NCI-H146 treated with DMSO at 0.1 percent for 48 hours (cell line): ENCODE results near the gene BATF3.

Experiments used
- DNase-seq: peaks from one replicate; lab custom pipeline; 2025; ENCODE audit not compliant: unreplicated experiment; lab: John Stamatoyannopoulos, UW

Gene BATF3

GRCh38 chr1:212710566-212710965 is 10.9 kb upstream of the BATF3 start:
- no peak for DNase-seq

GRCh38 chr1:212703991-212704564 is 4.4 kb upstream of the BATF3 start:
- DNase-seq: no peak

GRCh38 chr1:212702672-212703071 is 3.0 kb upstream of the BATF3 start:
- DNase-seq: no peak

DNA sequence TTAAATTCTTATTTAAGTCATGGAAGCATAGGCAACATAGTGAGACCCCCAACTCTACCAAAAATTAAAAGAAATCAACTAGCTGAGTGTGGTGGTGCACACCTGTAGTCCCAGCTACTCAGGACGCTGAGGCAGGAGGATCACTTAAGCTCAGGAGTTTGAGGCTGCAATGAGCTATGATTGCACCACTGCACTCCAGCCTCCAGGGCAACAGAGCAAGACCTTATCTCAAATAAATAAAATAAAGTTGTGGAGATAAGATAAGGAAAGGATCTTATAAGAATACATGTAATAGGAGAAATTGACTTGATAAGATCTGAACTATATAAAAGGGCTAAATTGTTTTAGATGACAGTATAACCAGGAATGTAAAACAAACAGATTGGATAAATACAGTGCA is 2.3 kb upstream of the BATF3 start:
- no peak for DNase-seq

GRCh38 chr1:212700892-212701819 is 1.5 kb upstream of the BATF3 start:
- DNase-seq: peak; percentile 36

DNA sequence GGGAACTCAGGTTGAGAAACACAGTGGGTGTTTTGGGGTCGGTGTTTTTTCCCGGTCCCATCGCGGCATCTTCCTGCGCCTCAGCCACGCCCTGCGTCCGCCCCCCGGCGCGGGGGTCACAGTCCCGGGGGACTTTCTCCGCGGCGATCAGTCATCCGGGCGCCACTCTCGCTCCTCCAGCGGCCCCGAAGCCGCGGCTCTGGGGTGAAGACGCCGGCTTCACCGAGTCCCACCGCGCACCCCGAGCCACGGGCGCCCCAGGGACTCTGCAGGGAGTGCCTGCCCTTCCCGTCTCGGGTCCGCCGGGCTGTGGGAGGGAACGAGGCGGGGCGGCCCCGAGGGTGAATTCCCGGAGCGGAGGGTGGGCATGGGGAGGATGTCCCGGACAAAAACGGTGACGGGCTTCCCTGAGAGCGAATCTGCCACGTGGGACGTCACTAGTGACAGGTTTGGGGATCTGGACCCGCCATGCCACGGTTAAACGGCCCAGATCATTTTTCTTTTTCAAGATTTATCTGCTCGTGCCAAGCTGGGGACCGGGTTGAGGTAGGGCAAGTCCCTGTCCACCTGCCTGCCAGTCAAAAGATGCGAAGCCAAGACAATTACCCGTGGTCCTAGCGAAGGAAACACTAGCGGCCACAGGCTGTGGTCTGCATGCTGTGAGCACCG is 717 bp upstream of the BATF3 start:
- DNase-seq: no peak

DNA sequence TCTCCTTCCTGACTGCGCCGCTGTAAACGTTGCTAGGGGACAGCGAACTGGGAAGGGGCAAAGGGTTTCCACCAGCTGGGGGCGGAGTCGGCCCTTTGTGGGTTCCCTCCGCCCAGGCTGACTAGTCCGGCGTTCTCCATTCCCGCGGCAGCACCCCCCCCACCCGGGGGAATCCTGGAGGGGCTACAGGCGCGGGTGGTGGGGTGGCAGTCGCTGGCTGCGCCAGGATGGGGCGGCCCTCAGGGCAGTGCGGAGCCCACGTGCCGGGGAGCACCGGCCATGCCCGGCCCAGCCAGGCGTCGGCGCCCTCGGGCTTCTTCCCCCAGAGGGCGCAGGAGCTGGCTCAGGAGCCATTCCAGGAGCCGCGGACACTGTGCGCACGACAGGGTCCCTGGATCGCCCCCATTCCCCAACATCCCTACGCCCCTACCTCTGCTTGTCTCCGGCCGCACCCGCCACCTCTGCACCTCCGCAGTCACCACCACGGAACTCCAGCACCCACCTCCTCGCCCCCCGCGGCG is 476 bp downstream of the BATF3 start:
- DNase-seq: peak; percentile 45

- DNase-seq: no peak
Measured at GRCh38 chr1:212698467-212699103, 1.1 kb downstream of the BATF3 start.

GRCh38 chr1:212696721-212697331 is 2.8 kb downstream of the BATF3 start:
- no peak for DNase-seq

DNA sequence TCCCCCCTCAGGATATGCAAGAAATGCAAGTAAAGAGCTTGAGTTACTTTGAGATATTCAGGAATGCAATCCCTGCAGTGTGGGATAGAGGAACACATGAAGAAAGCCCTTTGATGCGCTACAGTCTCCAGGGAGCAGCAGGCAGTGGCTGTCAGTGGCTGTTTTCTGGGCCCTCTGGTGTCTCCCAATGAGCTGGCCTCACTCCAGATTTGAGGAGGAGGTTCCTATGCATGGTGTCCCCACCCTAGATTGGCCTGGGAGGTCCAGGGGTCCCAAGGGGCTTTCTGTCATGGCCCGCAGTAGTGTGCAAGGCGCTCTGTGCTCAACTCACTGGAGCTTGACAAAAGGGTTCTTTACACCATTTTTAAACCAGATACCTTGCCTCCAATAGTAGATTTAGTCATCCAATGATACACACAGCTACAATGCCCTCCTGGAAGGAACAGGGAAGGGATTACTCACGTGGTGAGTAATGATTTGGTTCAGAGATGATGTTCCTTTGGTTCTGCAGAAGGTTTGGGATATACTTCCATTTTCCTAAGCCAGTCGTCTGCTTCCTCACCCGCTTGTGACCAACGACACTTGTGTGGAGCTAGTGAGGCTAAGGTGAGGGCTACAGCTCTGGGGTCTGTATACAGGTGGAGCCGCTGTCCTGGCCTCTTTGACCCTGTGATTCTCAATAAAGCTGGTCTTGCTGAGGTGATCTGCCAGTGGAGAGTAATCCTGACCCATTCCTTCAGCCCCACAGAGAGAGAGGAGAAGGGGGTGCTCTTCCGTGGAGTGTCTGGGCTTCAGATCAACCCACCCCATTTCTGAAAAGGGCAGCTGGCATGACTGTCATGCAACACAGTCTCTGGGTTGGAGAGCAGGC is 6.6 kb downstream of the BATF3 start:
- no peak for DNase-seq

DNA sequence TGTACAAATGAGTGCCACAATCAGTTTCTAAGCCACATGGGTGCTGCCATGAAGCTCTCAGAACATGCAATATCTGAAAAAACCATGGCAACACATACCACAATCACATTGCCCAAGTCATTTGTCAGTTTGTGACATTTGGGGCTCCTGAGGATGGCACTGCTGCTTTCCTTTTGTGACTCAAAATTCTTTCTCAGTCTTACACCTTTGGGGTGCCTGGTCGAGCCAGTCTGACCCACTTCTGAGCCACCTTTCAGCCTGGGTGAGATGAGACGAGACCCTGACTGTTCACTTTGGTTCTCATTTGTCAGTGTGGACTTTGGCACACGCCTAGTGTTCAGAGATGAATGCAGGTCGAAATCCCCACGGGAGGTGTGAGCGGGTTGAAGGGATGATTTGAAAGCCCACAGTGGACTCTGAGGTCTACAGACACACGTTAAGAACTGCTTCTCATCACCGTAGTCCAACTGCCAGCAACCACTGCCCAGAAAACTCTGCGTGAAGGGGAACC is 8.0 kb downstream of the BATF3 start:
- DNase-seq: no peak

GRCh38 chr1:212690816-212691403 is 8.7 kb downstream of the BATF3 start:
- no peak for DNase-seq

DNA sequence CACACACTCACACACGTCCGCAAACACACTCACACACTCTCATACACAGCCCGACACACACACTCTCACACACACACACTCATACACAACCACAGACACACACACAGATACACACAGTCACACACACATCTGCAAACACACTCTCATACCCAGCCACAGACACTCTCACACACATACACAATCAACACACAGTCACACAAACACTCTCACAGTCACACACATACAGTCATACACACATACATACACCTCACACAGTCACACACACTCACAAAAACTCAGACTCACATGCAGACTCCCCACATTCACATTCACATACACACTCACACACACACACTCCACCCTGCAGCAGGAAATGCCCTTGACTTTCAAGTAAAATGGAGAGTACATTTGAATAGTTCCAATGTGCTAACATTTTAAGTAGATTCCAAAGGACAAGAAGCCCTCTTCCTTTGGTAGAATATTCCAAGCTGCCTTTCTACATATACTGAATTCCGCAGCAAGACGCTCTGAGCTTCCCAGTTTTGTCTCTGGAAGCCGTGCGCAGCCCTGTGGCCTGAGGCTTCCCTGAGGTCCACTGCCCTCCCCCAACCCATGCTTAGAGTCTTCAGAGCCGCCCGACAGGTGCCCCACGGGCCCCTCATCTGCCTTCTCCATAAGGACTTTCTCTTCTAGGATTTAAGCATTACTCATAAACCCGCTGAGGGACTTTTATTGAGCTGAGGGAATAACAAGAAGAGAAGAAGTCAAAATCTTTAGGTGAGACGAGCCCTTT is 9.7 kb downstream of the BATF3 start:
- no peak for DNase-seq

DNA sequence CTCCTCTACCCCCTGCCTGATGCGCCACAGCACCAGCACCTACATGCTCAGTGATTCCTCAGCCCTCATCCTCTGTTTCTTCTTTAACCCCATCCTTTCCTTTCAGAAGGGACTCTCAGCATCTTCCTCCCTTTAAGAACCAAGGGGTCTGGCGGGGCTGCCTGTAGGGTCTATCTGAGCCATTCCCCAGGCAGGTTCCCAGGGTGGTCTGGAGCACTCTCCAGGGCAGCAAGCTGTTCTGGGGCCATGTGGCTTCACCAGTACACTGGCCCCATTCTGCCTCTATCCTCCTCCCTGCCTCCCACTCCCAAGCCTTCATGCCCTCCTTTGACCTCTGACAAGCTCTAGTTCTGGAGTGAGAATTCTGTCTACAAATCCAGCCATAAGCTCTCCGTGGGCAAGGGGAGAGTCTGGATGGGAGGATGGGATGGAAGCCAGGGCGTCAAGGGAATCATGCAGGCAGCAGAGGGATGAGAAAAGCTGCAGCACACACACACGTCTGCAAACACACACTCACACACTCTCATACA is 10.4 kb downstream of the BATF3 start:
- no peak for DNase-seq

DNA sequence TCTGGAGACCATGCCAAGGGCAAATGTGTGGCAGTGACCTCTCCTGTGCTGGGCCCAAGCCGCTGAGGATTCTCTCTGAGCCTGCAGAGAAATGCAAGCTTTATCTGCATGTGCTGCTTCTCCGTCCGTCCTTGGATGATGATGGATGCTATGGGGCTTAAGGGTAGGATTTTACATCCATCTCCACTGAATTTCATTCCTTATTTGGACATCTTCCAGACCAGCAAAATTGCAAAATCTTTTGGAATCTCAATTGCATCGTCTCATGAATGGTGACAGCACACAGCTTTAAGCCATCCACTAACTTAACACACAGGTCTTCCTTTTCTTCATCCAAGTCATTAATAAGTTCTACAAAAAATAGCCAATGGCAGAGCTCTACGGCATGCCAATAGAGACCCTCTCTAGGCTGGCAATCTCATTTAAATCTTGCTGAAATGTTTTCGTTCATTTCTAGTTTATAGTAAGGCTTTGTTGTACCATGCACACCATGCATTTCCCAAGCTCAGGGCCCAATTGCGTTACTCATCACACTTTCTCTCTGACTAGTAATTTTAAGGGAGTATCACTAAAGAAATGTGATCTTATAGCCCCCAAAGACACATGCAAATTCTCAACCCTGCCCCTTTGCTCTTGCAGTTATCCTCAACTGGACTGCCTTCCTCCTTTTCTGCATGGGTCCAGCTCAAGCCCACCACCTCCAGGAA is 11.1 kb downstream of the BATF3 start:
- DNase-seq: no peak

DNA sequence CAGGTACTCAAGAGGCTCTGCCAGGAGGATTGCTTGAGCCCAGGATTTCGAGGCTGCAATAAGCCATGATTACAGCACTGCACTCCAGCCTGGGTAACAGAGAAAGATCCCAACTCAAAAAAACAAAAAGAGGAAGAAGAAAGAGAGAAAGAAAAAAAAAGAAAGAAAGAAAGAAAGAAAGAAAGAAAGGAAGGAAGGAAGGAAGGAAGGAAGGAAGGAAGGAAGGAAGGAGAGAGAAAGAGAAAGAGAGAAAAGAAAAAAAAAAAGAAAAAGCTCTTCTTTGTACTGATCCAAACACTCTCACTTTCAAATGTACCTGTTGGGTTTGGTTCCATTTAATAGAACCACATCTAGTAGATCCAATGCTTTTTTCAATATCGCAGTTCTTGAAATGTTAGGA is 11.8 kb downstream of the BATF3 start:
- DNase-seq: no peak

DNA sequence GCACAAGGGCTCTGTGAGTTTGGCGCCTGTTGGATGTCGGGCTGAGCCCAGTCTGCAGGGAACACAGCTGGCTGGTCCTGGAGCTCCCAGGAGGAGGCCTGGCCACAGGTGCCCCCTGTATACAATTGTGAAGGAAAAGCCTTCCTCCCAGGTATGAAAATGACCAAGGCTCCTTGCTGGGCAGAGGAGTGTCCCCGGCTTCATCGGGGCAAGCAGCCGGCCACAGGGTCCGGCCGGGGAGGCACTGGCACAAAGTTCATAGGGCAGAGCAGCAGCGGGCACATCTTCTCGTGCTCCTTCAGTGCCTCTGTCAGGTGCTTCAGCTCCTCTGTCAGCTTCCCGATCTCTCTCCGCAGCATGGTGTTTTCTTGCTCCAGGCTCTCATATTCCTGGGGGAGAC is 13.0 kb downstream of the BATF3 start:
- DNase-seq: no peak

- no peak for DNase-seq
Measured at GRCh38 chr1:212686069-212686468, 13.6 kb downstream of the BATF3 start.
